ENCODE measurements around the gene RHBDL3.

DNA sequence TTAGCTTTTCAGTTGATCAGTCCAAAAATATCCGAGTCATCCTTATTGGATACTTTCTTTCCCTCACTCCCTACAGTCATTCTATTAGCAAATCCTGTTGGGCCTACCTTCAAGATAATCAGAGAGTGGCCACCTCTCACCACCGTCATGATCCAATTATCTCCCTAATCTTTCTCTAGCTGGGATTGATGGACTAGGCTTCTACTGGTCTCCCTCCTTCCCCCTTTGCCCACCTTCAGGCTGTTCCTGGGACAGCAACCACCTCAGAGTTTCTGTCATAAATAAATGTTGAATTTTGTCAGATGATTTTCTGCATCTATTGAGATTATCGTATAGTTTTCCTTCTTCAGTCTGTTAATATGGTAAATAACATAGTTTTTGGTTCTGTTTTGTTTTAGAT lies 16.2 kb upstream of the RHBDL3 start:
- TF ChIP-seq POLR2A (IDR thresholded peaks at IDR 0.05) (no peak), POLR2AphosphoS5 (IDR thresholded peaks at IDR 0.05) (no peak), EP300 (IDR thresholded peaks at IDR 0.05) (no peak)
- TF ChIP-seq, protein P1, sequence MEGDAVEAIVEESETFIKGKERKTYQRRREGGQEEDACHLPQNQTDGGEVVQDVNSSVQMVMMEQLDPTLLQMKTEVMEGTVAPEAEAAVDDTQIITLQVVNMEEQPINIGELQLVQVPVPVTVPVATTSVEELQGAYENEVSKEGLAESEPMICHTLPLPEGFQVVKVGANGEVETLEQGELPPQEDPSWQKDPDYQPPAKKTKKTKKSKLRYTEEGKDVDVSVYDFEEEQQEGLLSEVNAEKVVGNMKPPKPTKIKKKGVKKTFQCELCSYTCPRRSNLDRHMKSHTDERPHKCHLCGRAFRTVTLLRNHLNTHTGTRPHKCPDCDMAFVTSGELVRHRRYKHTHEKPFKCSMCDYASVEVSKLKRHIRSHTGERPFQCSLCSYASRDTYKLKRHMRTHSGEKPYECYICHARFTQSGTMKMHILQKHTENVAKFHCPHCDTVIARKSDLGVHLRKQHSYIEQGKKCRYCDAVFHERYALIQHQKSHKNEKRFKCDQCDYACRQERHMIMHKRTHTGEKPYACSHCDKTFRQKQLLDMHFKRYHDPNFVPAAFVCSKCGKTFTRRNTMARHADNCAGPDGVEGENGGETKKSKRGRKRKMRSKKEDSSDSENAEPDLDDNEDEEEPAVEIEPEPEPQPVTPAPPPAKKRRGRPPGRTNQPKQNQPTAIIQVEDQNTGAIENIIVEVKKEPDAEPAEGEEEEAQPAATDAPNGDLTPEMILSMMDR (IDR thresholded peaks at IDR 0.05), result no peak
